ENCODE measurements around the gene ZDHHC9. TPM values are rescaled to one million over a fixed set of nuclear protein-coding genes. Genes with fewer than 3 reads are reported as not detected.

ZDHHC9 gene
- total RNA-seq, 4 donors from 2014 or later = 23.4 to 61.0 (median 31.7) TPM

- TF ChIP-seq CTCF (IDR thresholded peaks at IDR 0.05; ENCODE audit: low read depth) = no peak
These were observed 66.3 kb downstream of the ZDHHC9 start for GRCh38 chrX:129777218-129778030.

- no peak for TF ChIP-seq CTCF (IDR thresholded peaks at IDR 0.05; ENCODE audit: low read depth)
These were observed 69.8 kb downstream of the ZDHHC9 start for GRCh38 chrX:129773649-129774458.

GRCh38 chrX:129772796-129773431 is 70.8 kb downstream of the ZDHHC9 start:
- no peak for TF ChIP-seq CTCF (IDR thresholded peaks at IDR 0.05; ENCODE audit: low read depth)

DNA sequence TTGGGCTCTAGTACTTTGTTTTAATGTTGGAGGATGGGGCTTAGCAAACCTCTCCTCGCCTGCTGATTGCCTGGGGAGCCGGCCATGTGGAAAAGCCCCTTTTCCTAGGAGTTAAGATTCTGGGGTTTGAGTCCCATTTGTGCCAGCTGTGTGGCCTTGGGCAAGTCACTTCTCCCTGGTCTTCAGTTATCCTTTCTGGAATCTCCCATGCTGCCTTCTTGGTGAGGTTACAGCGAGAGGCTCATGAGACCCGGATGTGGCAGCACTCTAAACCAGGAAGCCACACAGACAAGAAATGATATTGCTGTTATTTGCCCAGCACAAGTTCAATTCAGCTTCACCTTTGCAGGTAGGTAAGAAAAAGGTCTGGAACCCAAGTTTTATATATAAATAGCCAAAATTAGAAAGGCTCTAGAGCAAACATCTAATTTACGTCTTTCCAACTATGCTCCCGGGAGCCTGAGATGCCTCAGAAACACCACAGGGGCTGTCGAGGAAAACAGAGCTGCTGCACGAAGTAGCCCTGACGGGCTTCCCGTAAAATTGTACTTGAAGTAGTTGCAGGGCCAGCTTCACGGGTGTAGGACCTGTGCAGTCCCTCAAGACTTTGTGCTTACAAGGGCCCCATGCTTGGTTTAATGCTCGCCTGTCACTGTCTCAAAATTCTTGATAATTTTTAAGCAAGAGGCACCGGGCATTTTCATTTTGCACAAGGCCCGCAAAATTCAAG is 72.3 kb downstream of the ZDHHC9 start:
- TF ChIP-seq CTCF (IDR thresholded peaks at IDR 0.05; ENCODE audit: low read depth) = no peak

GRCh38 chrX:129769467-129770154 is 74.1 kb downstream of the ZDHHC9 start:
- no peak for TF ChIP-seq CTCF (IDR thresholded peaks at IDR 0.05; ENCODE audit: low read depth)

DNA sequence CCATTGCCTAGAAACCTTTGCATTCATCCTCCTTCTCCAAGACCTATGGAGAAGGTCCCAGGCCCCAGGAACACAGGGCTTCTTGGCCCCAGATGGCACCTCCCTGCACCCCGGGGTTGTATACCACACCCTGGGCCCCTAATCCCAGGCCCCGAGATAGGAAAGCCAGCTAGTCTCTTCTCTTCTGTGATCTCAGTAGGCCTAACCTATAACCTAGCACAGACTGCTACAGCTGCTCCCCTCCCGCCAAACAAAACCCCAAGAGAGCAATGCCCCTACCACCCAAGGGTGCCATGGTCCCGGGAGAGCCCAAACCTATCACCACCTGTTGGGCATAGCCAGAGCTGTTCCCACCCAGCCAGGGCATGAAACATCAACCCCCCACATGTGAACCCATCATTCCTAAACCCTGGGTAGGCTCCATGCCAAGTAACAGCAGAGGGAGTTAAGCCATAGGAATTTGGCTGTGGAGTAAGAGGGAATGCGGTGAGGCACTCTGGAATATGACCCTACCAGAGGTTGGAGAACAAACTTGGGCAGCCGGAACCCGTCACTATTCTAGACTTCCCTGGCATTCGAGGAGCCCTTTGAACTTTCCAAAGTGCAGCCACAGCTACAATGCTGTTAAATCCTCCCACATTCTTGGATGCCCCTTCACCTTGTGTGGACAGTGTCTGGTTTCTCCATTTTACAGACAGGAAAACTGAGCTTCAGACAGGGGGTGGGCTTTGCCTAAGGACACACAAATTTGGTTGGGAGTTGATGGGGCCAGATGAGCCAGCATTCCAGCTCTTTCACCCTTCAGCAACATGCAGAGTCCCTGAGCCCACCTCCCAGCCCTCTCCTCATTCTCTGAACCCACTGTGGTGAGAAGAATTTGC is 74.9 kb downstream of the ZDHHC9 start:
- no peak for TF ChIP-seq CTCF (IDR thresholded peaks at IDR 0.05; ENCODE audit: low read depth)
